PC-9 (cell line): ENCODE measurements around the gene ALG12. TPM values are rescaled to one million over a fixed set of nuclear protein-coding genes. Genes with fewer than 3 reads are reported as not detected.

Source experiments
- BruUV-seq: library from RNA; stranded (reverse); fragments of 400-500 nt; replicated peaks from 2 replicates; lab custom pipeline; 2021; lab: Mats Ljungman, UMichigan
- CTCF ChIA-PET: fragments of 300-600 bp; sonication (Branson Sonifier 250); formaldehyde crosslinking; loops from one replicate; lab custom pipeline; 2022; ENCODE audit warnings: antibody characterized with exemption; lab: Charles Lee
- POLR2A ChIA-PET: fragments of 300-600 bp; sonication (Branson Sonifier 250); formaldehyde crosslinking; loops from one replicate; lab custom pipeline; 2022; ENCODE audit warnings: antibody characterized with exemption; ENCODE audit not compliant: unreplicated experiment; lab: Charles Lee
- DNase-seq, 2 experiments: peaks; one replicate each; pipeline versions ENCODE4 v3.0.0 to v3.0.0-alpha.2; 2015 to 2022; ENCODE audit warnings: mixed read lengths in 1 of 2
- H2AFZ ChIP-seq: fragments of 200-600 bp; sonication (generic); 2 replicates; pipeline ENCODE4 v1.8.1; 2017; ENCODE audit warnings: antibody characterized with exemption
- H3F3A ChIP-seq: fragments of 200-600 bp; sonication (generic); 2 replicates; pipeline ENCODE4 v1.8.1; 2017; ENCODE audit warnings: antibody characterized with exemption, mild to moderate bottlenecking, low read depth; ENCODE audit not compliant: insufficient read depth
- H3K27ac ChIP-seq: fragments of 200-600 bp; sonication (generic); 2 replicates; pipeline ENCODE4 v1.6.1; 2016; ENCODE audit warnings: mixed run types
- H3K27me3 ChIP-seq: fragments of 200-600 bp; sonication (generic); 2 replicates; pipeline ENCODE4 v1.6.1; 2016; ENCODE audit warnings: low read depth, mixed run types; ENCODE audit not compliant: insufficient read depth
- H3K36me3 ChIP-seq: fragments of 200-600 bp; sonication (generic); 2 replicates; pipeline ENCODE4 v1.6.1; 2016; ENCODE audit warnings: low read depth, mixed run types
- H3K4me1 ChIP-seq: fragments of 200-600 bp; sonication (generic); replicated peaks from 2 replicates; pipeline ENCODE4 v1.6.1; 2016; ENCODE audit warnings: mixed run types; ENCODE audit not compliant: insufficient read depth
- H3K4me2 ChIP-seq: fragments of 200-600 bp; sonication (generic); 2 replicates; pipeline ENCODE4 v1.6.1; 2017; ENCODE audit warnings: mixed run types
- H3K4me3 ChIP-seq: fragments of 200-600 bp; sonication (generic); 2 replicates; pipeline ENCODE4 v1.6.1; 2016; ENCODE audit warnings: mixed run types
- H3K79me2 ChIP-seq: fragments of 200-600 bp; sonication (generic); 2 replicates; pipeline ENCODE4 v1.6.1; 2017; ENCODE audit warnings: low read depth, mixed run types
- H3K9me2 ChIP-seq: fragments of 200-600 bp; sonication (generic); 2 replicates; pipeline ENCODE4 v1.8.1; 2017; ENCODE audit warnings: mild to moderate bottlenecking; ENCODE audit not compliant: insufficient read depth
- H3K9me3 ChIP-seq: fragments of 200-600 bp; sonication (generic); 2 replicates; pipeline ENCODE4 v1.8.1; 2016; ENCODE audit warnings: low read depth; ENCODE audit not compliant: insufficient read depth
- H4K20me1 ChIP-seq: fragments of 200-600 bp; sonication (generic); 2 replicates; pipeline ENCODE4 v1.8.1; 2017; ENCODE audit not compliant: insufficient read depth
- CTCF ChIP-seq: fragments of 200-600 bp; sonication (generic); conservative IDR thresholded peaks from 2 replicates; pipeline ENCODE4 v1.6.1; 2017; ENCODE audit warnings: mixed run types, antibody characterized with exemption, mild to moderate bottlenecking, moderate library complexity
- EZH2 ChIP-seq: fragments of 200-600 bp; sonication (generic); IDR thresholded peaks from 2 replicates; pipeline ENCODE4 v1.8.0; 2017; ENCODE audit warnings: antibody characterized with exemption, low read depth
- intact Hi-C: fragments of 100-400 bp; cut with micrococcal nuclease; formaldehyde crosslinking; loops from one replicate; pipeline ENCODE4 v1.10.0; 2022; ENCODE audit not compliant: unreplicated experiment
- total RNA-seq: library from RNA; stranded (reverse); gene quantifications from 2 replicates; pipeline ENCODE4 v1.2.3, GENCODE V29; 2021

The ALG12 gene
- total RNA-seq, 1 experiment from 2014 or later: 16.8 TPM

GRCh38 chr22:49936018-49936972 lies 18.1 kb upstream of the ALG12 start:
- H3K79me2 ChIP-seq: no peaks in the 10 kb centered on the region
- ChIA-PET POLR2A (interaction anchor here (0.6 to 1.5 kb wide), 5 partner anchors 10 to 626 kb away, joined by 3 to 10 read pairs (median 5); partner anchors contain the start of gene SYCE3), CTCF (interaction anchor here (0.6 to 1.0 kb wide), 6 partner anchors 14 to 405 kb away, joined by 3 to 12 read pairs (median 7); no protein-coding TSS in a partner anchor)
- H3K4me1 ChIP-seq: peaks cover 26% of the 10 kb centered on the region
- peak overlapping the region; percentile 98 for H3K4me2 ChIP-seq
- no peaks in the 10 kb centered on the region for H3K27me3 ChIP-seq
- BruUV-seq: TSS peak; percentile 55
- H3K4me3 ChIP-seq: peak overlapping the region; percentile 53; the same call in 1 of the 2 replicates
- peak overlapping the region; percentile 59; the same call in 1 of the 2 replicates for H2AFZ ChIP-seq
- intact Hi-C loops: loop anchor here (1.0 kb wide), 2 partner anchors 15 to 26 kb away; no protein-coding TSS in a partner anchor
- no peak for TF ChIP-seq CTCF
- no peak for TF ChIP-seq EZH2
- no peak overlapping the region for H3K27ac ChIP-seq
- H3F3A ChIP-seq: peaks cover 29% of the 10 kb centered on the region
- no peaks in the 10 kb centered on the region for H3K36me3 ChIP-seq
- no peaks in the 10 kb centered on the region for H3K9me2 ChIP-seq
- no peaks in the 10 kb centered on the region for H4K20me1 ChIP-seq
- no peaks in the 10 kb centered on the region for H3K9me3 ChIP-seq
- peak; percentile 75 to 97 for DNase-seq

GRCh38 chr22:49935561-49935960 lies 17.3 kb upstream of the ALG12 start:
- BruUV-seq: no TSS peak
- Histone ChIP-seq H3K4me1 (peaks cover 29% of the 10 kb centered on the region), H3K79me2 (no peaks in the 10 kb centered on the region), H3K36me3 (no peaks in the 10 kb centered on the region), H3K27ac (no peak overlapping the region), H3K9me2 (no peaks in the 10 kb centered on the region), H3K27me3 (no peaks in the 10 kb centered on the region), H2AFZ (no peak overlapping the region), H4K20me1 (no peaks in the 10 kb centered on the region), H3K4me3 (no peak overlapping the region), H3K4me2 (no peak overlapping the region), H3F3A (peaks cover 34% of the 10 kb centered on the region), H3K9me3 (no peaks in the 10 kb centered on the region)
- TF ChIP-seq EZH2 (no peak), CTCF (no peak)
- POLR2A ChIA-PET: interaction anchor here (0.7 to 1.5 kb wide), 3 partner anchors 10 to 17 kb away, joined by 4 to 9 read pairs (median 5); no protein-coding TSS in a partner anchor
- no peak for DNase-seq
- CTCF ChIA-PET: interaction anchor here (0.7 to 1.0 kb wide), 2 partner anchors 95 to 405 kb away, joined by 6 to 8 read pairs; no protein-coding TSS in a partner anchor
- intact Hi-C loops: no loop called here

- Histone ChIP-seq H3K79me2 (no peaks in the 10 kb centered on the region), H3F3A (peaks cover 37% of the 10 kb centered on the region), H3K4me3 (peak overlapping the region; percentile 30; the same call in 1 of the 2 replicates), H3K9me3 (no peaks in the 10 kb centered on the region), H2AFZ (no peak overlapping the region), H3K4me2 (peak overlapping the region; percentile 58), H3K27ac (no peak overlapping the region), H3K9me2 (no peaks in the 10 kb centered on the region), H3K27me3 (no peaks in the 10 kb centered on the region), H3K4me1 (peaks cover 29% of the 10 kb centered on the region), H4K20me1 (no peaks in the 10 kb centered on the region), H3K36me3 (no peaks in the 10 kb centered on the region)
- ChIA-PET POLR2A (interaction anchor here (1.5 kb wide), 1 partner anchor 17 kb away, joined by 4 read pairs; no protein-coding TSS in a partner anchor), CTCF (no interaction called here)
- TF ChIP-seq EZH2: no peak
- TF ChIP-seq CTCF: no peak
- peak in 1 of 2 experiments; percentile 84 for DNase-seq
- BruUV-seq: no TSS peak
- intact Hi-C loops: no loop called here
Measured at GRCh38 chr22:49934891-49935557, 16.8 kb upstream of the ALG12 start.
